A673 (cell line): ENCODE results near the gene ASAP3. TPM values are rescaled to one million over a fixed set of nuclear protein-coding genes. Genes with fewer than 3 reads are reported as not detected.

Source experiments
- BruUV-seq: library from RNA; stranded (reverse); fragments of 400-500 nt; replicated peaks from 2 replicates; lab custom pipeline; 2021; lab: Mats Ljungman, UMichigan
- CTCF ChIA-PET: fragments of 300-600 bp; sonication (Branson Sonifier 250); formaldehyde crosslinking; loops from one replicate; lab custom pipeline; 2022; ENCODE audit warnings: antibody characterized with exemption; lab: Charles Lee
- POLR2A ChIA-PET: fragments of 300-600 bp; sonication (Branson Sonifier 250); formaldehyde crosslinking; loops from one replicate; lab custom pipeline; 2022; ENCODE audit warnings: antibody characterized with exemption; ENCODE audit not compliant: low non-redundant PET; lab: Charles Lee
- DNase-seq: peaks from one replicate; pipeline ENCODE4 v3.0.0-alpha.2; 2015; ENCODE audit warnings: low spot score
- H3K27ac ChIP-seq: fragments of 200-600 bp; sonication (generic); 2 replicates; pipeline ENCODE4 v1.5.1; 2016; ENCODE audit warnings: mixed run types, low read depth, mild to moderate bottlenecking, mixed read lengths, antibody characterized with exemption, low read length; ENCODE audit not compliant: poor library complexity, severe bottlenecking
- H3K27me3 ChIP-seq: fragments of 200-600 bp; sonication (generic); replicated peaks from 2 replicates; pipeline ENCODE4 v1.6.1; 2017; ENCODE audit warnings: mixed run types, low read depth, mild to moderate bottlenecking, mixed read lengths, antibody characterized with exemption, low read length; ENCODE audit not compliant: insufficient read depth, poor library complexity
- H3K36me3 ChIP-seq: fragments of 200-600 bp; sonication (generic); 2 replicates; pipeline ENCODE4 v1.6.1; 2016; ENCODE audit warnings: mixed run types, mild to moderate bottlenecking, mixed read lengths, antibody characterized with exemption, low read length; ENCODE audit not compliant: insufficient read depth, poor library complexity, severe bottlenecking
- H3K4me1 ChIP-seq: fragments of 200-600 bp; sonication (generic); 2 replicates; pipeline ENCODE4 v1.6.1; 2017; ENCODE audit warnings: mixed run types, mild to moderate bottlenecking, mixed read lengths, antibody characterized with exemption, low read length; ENCODE audit not compliant: insufficient read depth, poor library complexity, severe bottlenecking
- H3K4me3 ChIP-seq: fragments of 200-600 bp; sonication (generic); 2 replicates; pipeline ENCODE4 v1.5.1; 2016; ENCODE audit warnings: low read depth, mixed run types, mild to moderate bottlenecking, mixed read lengths, low read length; ENCODE audit not compliant: poor library complexity, severe bottlenecking
- H3K9me3 ChIP-seq: fragments of 200-600 bp; sonication (generic); 2 replicates; pipeline ENCODE4 v1.6.1; 2016; ENCODE audit warnings: mixed run types, low read depth, mild to moderate bottlenecking, mixed read lengths, antibody characterized with exemption, low read length; ENCODE audit not compliant: poor library complexity, severe bottlenecking
- CTCF ChIP-seq: fragments of 300-800, 200-600 bp; sonication (generic); conservative IDR thresholded peaks from 2 replicates; pipeline ENCODE4 v1.5.1; 2017; ENCODE audit warnings: low read depth, mild to moderate bottlenecking, antibody characterized with exemption, low read length, moderate library complexity, mixed read lengths
- EZH2 ChIP-seq: fragments of 200-600 bp; sonication (generic); IDR thresholded peaks from 2 replicates; pipeline ENCODE4 v1.6.1; 2017; ENCODE audit warnings: borderline replicate concordance, low read depth, mild to moderate bottlenecking, mixed read lengths, antibody characterized with exemption, low read length; ENCODE audit not compliant: poor library complexity, severe bottlenecking
- intact Hi-C: fragments of 100-400 bp; cut with micrococcal nuclease; formaldehyde crosslinking; loops from one replicate; pipeline ENCODE4 v1.10.0; 2022; ENCODE audit not compliant: unreplicated experiment
- total RNA-seq: library from RNA; stranded (reverse); gene quantifications from 2 replicates; pipeline ENCODE4 v1.2.3, GENCODE V29; 2021

Gene ASAP3
- total RNA-seq, 1 experiment from 2014 or later = 7.8 TPM

- TF ChIP-seq CTCF (no peak), EZH2 (no peak)
- intact Hi-C loops = no loop called here
- no peaks in the 10 kb centered on the region for H3K9me3 ChIP-seq
- DNase-seq = no peak
- H3K36me3 ChIP-seq = no peaks in the 10 kb centered on the region
- no peaks in the 10 kb centered on the region for H3K27me3 ChIP-seq
- H3K4me3 ChIP-seq = no peak overlapping the region
- H3K27ac ChIP-seq = no peak overlapping the region
- CTCF ChIA-PET = no interaction called here
- H3K4me1 ChIP-seq = no peaks in the 10 kb centered on the region
- POLR2A ChIA-PET = no interaction called here
- BruUV-seq = no TSS peak
Measured at GRCh38 chr1:23460519-23460918, 23.5 kb downstream of the ASAP3 start.

- H3K36me3 ChIP-seq = no peaks in the 10 kb centered on the region
- TF ChIP-seq EZH2 = no peak
- TF ChIP-seq CTCF = no peak
- ChIA-PET POLR2A (no interaction called here), CTCF (no interaction called here)
- intact Hi-C loops = no loop called here
- no peaks in the 10 kb centered on the region for H3K9me3 ChIP-seq
- no peaks in the 10 kb centered on the region for H3K27me3 ChIP-seq
- H3K4me1 ChIP-seq = no peaks in the 10 kb centered on the region
- no peak for DNase-seq
- no peak overlapping the region for H3K27ac ChIP-seq
- H3K4me3 ChIP-seq = no peak overlapping the region
- no TSS peak for BruUV-seq
Measured at GRCh38 chr1:23459338-23459757, 24.6 kb downstream of the ASAP3 start.

GRCh38 chr1:23456226-23456625 lies 27.8 kb downstream of the ASAP3 start:
- Histone ChIP-seq H3K9me3 (no peaks in the 10 kb centered on the region), H3K27me3 (no peaks in the 10 kb centered on the region), H3K27ac (no peak overlapping the region), H3K4me1 (peaks cover 6% of the 10 kb centered on the region), H3K36me3 (no peaks in the 10 kb centered on the region), H3K4me3 (no peak overlapping the region)
- no peak for DNase-seq
- BruUV-seq = no TSS peak
- CTCF ChIA-PET = no interaction called here
- POLR2A ChIA-PET = interaction anchor here (0.7 kb wide), 1 partner anchor 52 kb away, joined by 4 read pairs; no protein-coding TSS in a partner anchor
- intact Hi-C loops = no loop called here
- no peak for TF ChIP-seq EZH2
- TF ChIP-seq CTCF = no peak
